ENCODE data around the gene TMEM121. TPM values are rescaled to one million over a fixed set of nuclear protein-coding genes. Genes with fewer than 3 reads are reported as not detected.
A peak's percentile ranks its signal among the peaks of the same experiment; 100 is the strongest.
"Not testable (repeated sequence)": the region's sequence is repeated elsewhere in the genome, so short reads cannot be mapped to it uniquely, and the experiment has no call there.

TMEM121 gene
- total RNA-seq, 1 experiment from 2014 or later, result 4.8 TPM

DNA sequence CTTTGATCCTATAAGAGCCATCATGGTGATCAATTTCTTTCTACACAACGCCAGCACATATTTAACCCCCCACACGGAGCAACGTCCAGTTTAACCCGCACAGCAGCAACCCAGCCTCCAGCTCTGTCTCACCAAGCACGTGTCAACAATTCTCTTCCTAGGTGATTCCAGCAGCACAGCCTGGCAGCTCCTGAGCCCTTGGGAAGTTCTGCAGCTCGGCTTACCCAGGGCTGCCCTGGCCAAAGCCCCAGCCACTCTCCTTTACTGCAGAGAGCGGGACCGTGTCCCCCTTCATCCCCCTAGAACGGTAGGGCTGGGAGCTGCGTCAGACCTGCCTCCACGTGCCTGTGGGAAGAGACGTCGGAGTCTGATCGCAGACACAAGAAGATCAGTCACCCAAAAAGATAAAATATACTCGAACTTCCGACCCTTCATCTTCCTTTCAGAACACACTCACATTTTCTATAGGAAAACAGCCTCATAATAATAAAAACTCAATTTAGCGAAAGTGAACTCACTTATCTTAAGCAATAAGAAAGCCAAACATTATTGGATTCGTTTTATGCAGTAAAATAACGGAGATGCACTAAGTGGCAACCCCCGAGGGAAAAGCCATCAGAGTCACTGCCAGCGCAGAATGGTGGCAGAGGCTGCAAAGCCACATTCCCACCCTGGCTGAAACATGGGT, 7.6 kb downstream of the TMEM121 start:
- no peak overlapping the region for H3K4me3 ChIP-seq
- H3K27me3 ChIP-seq, result peaks cover 15% of the 10 kb centered on the region
- H3K27ac ChIP-seq, result no peak overlapping the region
- no peaks in the 10 kb centered on the region for H3K4me1 ChIP-seq
- H3K9me3 ChIP-seq (replicated peaks), result no peaks in the 10 kb centered on the region
- no peaks in the 10 kb centered on the region for H3K36me3 ChIP-seq
- DNase-seq, result no peak

DNA sequence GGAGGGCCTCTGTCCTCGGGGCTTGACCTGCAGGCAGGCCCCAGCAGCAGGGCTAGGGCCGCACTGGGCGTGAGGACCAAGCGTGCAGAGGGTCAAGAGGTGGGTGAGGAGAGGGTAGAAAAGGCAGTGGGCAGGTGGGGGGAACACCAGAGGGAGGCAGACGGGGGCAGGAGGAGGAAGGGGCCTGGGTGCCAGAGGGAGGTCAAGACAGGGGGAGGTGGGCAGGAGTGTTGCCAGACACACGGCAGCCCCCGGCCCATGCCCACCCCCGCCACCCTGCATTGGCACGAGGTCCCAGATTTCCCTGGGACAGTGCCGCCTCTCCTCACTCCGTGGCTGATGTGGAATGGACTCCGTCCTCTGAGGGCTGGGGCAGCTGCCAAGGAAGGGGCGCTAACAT, 8.2 kb downstream of the TMEM121 start:
- no peaks in the 10 kb centered on the region for H3K4me1 ChIP-seq
- H3K36me3 ChIP-seq, result no peaks in the 10 kb centered on the region
- peaks cover 15% of the 10 kb centered on the region for H3K27me3 ChIP-seq
- no peak overlapping the region for H3K4me3 ChIP-seq
- no peak overlapping the region for H3K27ac ChIP-seq
- H3K9me3 ChIP-seq (replicated peaks), result no peaks in the 10 kb centered on the region
- no peak for DNase-seq

DNA sequence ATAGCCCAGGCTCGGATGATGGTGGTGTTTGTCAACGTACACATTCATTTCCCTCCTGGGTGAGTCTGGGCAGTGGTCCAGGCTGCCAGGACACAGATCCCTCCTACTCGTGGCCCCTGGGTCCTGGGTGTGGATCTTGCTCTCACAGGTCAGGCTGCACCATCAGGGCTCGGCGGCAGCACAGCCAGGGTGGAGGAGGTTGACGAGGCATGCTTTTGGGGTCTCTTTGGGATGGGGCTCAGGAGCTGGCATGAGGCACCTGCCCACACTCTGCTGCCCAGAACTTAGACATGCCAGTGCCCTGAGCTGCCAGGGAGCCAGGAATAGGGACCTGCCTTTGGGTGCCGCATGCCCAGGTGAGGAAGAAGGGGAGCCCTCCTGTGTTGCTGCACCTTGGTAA, 9.7 kb downstream of the TMEM121 start:
- DNase-seq, result no peak
- Histone ChIP-seq H3K27ac (no peak overlapping the region), H3K9me3 (replicated peaks) (no peaks in the 10 kb centered on the region), H3K4me3 (no peak overlapping the region), H3K36me3 (no peaks in the 10 kb centered on the region), H3K27me3 (peaks cover 15% of the 10 kb centered on the region), H3K4me1 (no peaks in the 10 kb centered on the region)

DNA sequence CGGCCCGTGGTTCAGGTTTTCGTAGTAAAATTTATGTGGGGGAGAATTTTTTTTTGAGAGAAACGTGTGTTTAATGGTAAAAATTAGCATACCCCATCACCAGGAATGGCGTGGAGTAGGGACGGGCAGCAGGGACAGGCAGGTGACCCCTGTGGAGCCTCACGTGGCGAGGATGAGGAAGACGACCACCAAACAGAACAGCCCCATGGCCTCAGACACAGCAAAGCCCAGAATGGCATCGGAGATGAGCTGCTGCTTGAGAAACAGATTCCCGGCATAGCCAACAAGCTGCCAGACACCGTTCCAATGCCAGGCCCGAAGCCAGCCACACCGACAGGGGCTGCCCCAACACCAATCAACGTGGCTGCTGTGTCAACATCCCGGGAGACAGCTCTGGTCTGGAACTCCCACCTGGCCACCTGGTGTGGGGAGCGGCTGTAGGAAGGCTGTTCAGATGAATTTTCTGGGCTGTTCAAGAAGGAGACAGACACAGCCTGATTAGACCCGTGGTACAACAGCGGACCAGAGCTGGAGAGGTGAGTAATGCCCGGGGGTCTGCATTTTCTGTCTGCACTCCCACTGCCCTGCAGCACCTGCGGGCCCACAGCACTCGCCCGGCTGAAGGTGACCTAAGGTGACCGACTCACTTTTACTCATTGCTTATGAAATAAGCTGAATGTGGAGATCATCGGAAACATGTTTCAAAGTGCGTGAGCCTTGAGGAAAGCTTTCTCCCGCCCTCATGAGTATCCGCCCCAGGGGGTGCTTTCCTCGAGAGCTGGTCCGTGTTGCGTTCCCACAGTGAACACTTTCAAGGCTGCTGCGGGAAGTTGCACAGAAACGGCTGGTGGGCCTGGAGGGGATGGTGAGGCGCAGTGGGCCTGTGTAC, 10.6 kb downstream of the TMEM121 start:
- Histone ChIP-seq H3K9me3 (replicated peaks) (no peaks in the 10 kb centered on the region), H3K4me3 (no peak overlapping the region), H3K27ac (no peak overlapping the region), H3K36me3 (no peaks in the 10 kb centered on the region), H3K27me3 (peaks cover 15% of the 10 kb centered on the region), H3K4me1 (no peaks in the 10 kb centered on the region)
- no peak for DNase-seq

DNA sequence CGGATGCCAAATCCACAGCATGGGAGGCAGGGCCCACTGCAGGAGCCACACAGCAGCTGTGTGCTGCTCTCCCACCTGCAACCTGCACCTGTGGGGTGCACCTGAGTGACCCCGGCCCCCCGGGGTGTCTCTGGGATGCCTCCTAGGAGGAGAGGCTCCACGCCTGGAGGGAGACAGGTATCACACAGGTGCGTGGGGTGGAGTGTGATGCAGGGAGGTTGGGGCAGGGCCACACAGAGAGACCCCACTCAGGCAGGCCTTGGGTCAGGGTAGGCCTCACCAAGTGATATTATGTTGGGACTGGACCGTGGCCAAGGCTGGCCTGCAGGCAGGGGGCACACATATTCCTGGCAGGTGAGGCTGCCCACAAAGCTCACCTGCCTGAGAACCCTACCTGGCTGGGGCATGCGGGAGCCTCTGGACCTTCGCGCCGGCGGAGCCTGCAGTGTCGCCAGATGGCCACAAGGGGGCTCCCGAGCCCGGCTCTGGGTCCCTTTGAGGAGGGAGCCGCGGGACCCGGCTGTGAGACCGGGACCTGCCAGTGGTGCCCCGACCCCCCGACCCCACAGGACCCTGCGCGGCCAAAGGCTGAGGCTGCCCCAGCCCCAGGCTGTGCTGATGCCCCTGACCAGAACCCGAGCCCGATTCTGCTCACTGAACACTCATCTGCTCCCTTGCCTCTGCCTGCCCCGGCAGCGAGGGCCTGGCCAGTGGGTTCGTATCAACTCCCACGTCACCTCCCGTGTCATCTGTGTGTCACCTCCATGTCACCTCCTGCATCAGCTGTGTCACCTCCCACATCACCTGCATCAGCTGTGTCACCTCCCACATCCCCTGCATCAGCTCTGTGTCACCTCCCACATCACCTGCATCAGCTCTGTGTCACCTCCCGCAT, 11.4 kb downstream of the TMEM121 start:
- peaks cover 2% of the 10 kb centered on the region; the same call in 1 of the 2 replicates for H3K9me3 ChIP-seq (replicated peaks)
- peak in 1 of 2 experiments; percentile 63 for DNase-seq
- no peak overlapping the region for H3K4me3 ChIP-seq
- no peaks in the 10 kb centered on the region for H3K4me1 ChIP-seq
- no peaks in the 10 kb centered on the region for H3K36me3 ChIP-seq
- no peak overlapping the region for H3K27ac ChIP-seq
- peaks cover 15% of the 10 kb centered on the region for H3K27me3 ChIP-seq

DNA sequence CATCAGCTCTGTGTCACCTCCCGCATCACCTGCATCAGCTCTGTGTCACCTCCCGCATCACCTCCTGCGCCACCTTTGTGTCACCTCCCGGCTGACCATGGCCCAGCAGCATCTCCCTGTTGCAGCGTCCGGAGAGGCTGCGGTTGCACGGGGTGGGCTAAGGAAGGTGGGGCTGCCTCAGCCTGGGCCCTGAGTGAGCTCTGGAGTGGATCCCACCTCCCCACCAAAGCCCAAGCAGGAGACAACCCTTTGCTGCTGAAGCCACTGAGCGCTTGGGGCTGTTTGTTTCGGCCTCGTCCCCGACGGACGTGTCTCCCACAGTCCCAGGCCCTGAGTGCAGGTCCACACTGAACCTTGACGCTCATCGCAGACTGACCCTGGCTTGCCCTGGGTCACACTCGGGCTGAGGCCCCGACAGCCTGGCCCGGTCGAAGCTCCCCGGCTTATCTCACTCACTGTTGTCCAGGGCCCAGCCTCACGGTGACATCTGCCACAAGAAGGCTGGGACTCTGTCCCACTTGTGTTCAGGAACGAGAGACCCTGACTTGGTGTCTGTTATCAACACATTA, 12.2 kb downstream of the TMEM121 start:
- DNase-seq, result no peak
- Histone ChIP-seq H3K27me3 (peaks cover 15% of the 10 kb centered on the region), H3K36me3 (no peaks in the 10 kb centered on the region), H3K4me3 (no peak overlapping the region), H3K4me1 (no peaks in the 10 kb centered on the region), H3K27ac (no peak overlapping the region), H3K9me3 (replicated peaks) (peaks cover 3% of the 10 kb centered on the region; the same call in 1 of the 2 replicates)

DNA sequence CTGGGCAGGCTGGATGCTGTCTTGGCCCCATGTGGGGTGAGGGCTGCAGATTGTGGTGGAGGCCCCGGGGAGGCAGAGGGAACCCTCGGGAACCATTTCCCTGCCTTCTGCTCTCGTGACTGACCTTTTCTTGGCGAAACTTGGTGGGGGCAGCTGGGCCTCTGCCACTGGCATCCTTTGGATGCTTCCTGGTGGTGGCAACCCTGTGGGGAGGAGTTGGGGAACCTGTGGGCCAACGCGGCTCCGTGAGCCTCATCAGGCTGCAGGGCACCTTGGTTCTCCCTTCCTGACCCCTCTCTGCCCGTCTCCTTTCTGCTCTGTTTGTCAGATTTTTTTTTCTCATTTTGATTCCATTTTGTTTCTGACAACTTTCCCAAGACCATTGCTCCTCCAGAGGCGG, 14.4 kb downstream of the TMEM121 start:
- no peak for DNase-seq
- Histone ChIP-seq H3K27me3 (peaks cover 9% of the 10 kb centered on the region), H3K4me3 (no peak overlapping the region)

DNA sequence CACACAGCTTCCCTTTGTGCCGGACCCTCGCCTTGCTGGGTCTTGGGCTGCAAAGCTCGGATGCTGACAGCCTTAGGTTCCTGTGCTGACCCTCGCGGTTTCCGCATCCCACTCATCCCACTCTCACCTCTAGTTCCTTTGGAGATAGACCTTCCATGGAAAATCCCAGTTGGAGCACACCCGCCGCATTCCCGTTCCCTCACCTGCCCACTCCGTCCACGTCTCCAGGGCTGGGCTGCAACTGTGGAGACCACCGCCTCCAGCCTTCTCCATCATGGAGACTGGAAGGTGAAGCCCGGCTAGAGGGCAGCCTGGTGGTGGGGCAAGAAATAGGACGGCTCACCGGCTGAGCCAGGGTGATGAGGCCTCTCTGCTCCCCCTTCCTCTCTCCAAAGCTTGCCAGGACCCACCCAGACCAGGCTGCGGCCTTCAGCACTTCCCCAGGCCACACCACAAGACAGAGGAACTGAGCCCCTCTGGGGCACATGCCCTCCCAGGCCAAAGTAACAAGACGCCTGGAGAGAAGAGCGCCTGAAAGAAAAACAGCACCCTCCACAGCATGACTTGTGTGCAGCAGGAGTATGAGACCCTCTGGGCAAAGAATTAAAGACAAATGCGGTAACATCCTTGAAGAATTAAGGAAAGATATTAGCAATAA, 15.0 kb downstream of the TMEM121 start:
- no peak overlapping the region for H3K4me3 ChIP-seq
- H3K27me3 ChIP-seq, result peaks cover 9% of the 10 kb centered on the region; the same call in 1 of the 2 replicates
- H3K9me3 ChIP-seq (replicated peaks), result peaks cover 7% of the 10 kb centered on the region; the same call in 1 of the 2 replicates
- DNase-seq, result no peak
- H3K36me3 ChIP-seq, result no peaks in the 10 kb centered on the region
- no peak overlapping the region for H3K27ac ChIP-seq
- no peaks in the 10 kb centered on the region for H3K4me1 ChIP-seq

More for the DNA sequence above, 14.4 kb downstream of the TMEM121 start:
- Histone ChIP-seq H3K27ac (no peak overlapping the region), H3K9me3 (replicated peaks) (peaks cover 7% of the 10 kb centered on the region; the same call in 1 of the 2 replicates), H3K4me1 (no peaks in the 10 kb centered on the region), H3K36me3 (no peaks in the 10 kb centered on the region)

DNA sequence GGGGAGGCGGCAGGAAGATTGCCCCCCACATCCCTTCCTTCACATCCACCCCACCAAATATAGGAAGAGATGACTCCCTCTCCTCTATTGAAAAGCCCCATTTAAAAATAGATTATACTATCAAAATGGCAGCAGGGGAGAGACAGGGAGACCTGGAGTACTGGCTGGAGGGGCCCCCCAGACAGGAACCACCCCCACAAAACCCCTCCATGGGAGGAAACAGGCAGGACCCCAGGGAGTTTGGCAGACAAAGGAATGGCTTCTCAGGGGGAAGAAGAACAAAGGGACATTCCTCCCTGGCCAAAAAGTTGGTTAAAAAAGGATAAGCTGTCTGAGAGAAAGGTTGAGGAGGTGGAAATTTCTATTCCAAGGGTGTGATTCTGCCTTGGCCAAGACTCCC, 19.3 kb downstream of the TMEM121 start:
- H3K4me1 ChIP-seq, H3K4me3 ChIP-seq, H3K36me3 ChIP-seq, DNase-seq, H3K27ac ChIP-seq, H3K27me3 ChIP-seq: not testable (repeated sequence)
- peaks cover 14% of the 10 kb centered on the region for H3K9me3 ChIP-seq (replicated peaks)

DNA sequence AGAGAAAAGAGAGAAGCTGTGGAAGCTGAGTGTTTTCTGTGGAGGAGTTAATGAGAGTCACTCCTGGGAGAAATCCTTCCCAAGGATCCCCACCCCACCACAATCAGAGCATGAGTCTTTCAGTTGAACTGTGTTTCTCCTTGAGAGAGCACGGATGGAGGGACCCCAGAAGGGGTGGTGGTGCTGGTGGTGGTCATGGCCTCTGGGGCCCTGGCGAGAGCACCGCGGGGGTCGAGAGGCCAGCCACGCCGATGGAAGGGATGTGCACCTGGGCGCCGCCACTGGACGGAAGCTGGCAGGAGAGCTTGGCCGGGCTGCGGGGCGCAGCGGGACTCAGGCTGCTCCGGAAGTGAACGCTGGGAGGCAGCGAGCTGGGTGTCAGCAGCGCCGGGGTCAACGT, 20.0 kb downstream of the TMEM121 start:
- not testable (repeated sequence) for H3K36me3 ChIP-seq, H3K4me3 ChIP-seq, H3K4me1 ChIP-seq, H3K27ac ChIP-seq, DNase-seq, H3K27me3 ChIP-seq
- H3K9me3 ChIP-seq (replicated peaks), result peaks cover 14% of the 10 kb centered on the region

DNA sequence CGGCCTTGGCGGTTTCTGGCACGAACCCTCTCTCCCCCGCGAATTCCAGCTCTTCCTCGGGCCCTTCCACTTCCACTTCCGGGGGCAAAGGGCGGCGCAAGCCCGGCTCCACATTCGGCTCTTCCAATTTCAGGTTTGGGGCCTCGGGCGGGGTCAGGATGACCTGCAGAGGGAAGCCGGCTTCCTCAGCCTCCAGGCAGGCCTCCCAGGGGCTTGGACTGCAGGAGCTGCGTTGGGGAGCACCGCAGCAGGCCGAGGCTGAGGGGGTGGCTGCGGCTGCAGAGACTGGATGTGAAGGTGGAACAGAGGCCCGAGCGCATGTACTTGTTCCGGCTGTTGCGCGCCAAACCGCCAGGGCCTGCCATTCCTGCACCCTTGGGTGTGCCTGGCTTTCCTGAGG, 20.7 kb downstream of the TMEM121 start:
- not testable (repeated sequence) for H3K4me1 ChIP-seq, H3K36me3 ChIP-seq, DNase-seq, H3K27ac ChIP-seq, H3K4me3 ChIP-seq
- Histone ChIP-seq H3K27me3 (peaks cover 14% of the 10 kb centered on the region; the same call in 1 of the 2 replicates), H3K9me3 (replicated peaks) (peaks cover 14% of the 10 kb centered on the region)

DNA sequence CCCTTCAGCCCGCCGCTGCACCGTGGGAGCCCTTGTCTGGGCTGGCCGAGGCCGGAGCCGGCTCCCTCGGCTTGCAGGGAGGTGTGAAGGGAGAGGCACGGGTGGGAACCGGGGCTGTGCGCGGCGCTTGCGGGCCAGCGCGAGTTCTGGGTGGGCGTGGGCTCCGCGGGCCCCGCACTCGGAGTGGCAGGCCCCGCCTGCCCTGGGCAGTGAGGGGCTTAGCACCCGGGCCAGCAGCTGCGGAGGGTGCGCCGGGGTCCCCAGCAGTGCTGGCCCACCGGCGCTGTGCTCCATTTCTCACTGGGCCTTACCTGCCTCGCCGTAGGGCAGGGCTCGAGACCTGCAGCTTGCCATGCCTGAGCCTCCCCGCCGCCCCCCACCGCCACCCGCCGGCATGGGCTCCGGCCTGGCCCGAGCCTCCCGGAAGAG, 21.4 kb downstream of the TMEM121 start:
- Histone ChIP-seq H3K4me3 (no peak overlapping the region), H3K36me3 (no peaks in the 10 kb centered on the region), H3K27ac (no peak overlapping the region), H3K9me3 (replicated peaks) (peaks cover 12% of the 10 kb centered on the region), H3K27me3 (peaks cover 20% of the 10 kb centered on the region), H3K4me1 (no peaks in the 10 kb centered on the region)
- DNase-seq, result no peak

DNA sequence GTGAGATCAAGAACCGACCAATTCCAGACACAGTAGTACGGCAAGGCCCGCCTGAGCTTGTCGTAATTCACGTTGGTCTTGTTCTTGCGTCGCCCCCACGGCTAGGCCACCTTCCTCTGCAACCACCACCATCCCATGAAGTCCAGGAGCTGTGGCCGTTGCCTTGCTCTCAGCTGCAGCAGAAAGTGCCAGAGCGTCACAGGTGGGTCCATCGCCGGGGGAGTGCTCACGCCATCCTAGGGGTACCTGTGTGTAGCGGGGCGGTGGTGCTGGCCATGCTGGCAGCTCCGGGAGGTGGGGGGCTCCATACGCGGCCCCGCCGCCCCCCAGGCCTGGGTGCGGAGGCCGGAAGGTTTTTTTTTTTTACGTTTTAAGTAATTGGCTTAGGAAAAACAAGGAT, 23.1 kb downstream of the TMEM121 start:
- H3K27ac ChIP-seq, result no peak overlapping the region
- H3K4me3 ChIP-seq, result no peak overlapping the region
- H3K4me1 ChIP-seq, result no peaks in the 10 kb centered on the region
- no peaks in the 10 kb centered on the region for H3K36me3 ChIP-seq
- no peak for DNase-seq
- peaks cover 31% of the 10 kb centered on the region for H3K27me3 ChIP-seq
- peaks cover 6% of the 10 kb centered on the region; the same call in 1 of the 2 replicates for H3K9me3 ChIP-seq (replicated peaks)

DNA sequence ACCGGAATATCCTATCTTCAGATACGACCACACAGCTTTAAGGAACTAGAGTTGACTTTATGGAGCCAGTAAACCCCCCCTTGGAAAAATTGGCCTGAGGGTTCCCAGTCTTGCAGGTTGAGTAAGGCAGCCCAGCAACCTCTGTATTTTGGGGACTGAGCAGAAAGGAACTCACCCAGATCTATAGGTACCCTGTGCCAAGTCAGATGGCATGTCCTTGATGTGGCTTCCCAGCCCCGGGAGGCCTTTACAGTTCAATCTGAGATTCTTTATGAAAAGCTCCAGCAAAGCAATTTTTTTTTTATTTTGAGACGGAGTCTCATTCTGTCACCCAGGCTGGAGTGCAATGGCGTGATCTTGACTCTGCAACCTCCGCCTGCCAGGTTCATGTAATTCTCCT, 27.6 kb downstream of the TMEM121 start:
- Histone ChIP-seq H3K27me3 (peaks cover 37% of the 10 kb centered on the region), H3K9me3 (replicated peaks) (no peaks in the 10 kb centered on the region), H3K4me3 (no peak overlapping the region), H3K4me1 (no peaks in the 10 kb centered on the region), H3K36me3 (no peaks in the 10 kb centered on the region), H3K27ac (no peak overlapping the region)
- no peak for DNase-seq
